ENCODE measurements around the gene VPS16.

GRCh38 chr20:2902291-2902690, 61.7 kb downstream of the VPS16 start:
- TF ChIP-seq, protein P1, sequence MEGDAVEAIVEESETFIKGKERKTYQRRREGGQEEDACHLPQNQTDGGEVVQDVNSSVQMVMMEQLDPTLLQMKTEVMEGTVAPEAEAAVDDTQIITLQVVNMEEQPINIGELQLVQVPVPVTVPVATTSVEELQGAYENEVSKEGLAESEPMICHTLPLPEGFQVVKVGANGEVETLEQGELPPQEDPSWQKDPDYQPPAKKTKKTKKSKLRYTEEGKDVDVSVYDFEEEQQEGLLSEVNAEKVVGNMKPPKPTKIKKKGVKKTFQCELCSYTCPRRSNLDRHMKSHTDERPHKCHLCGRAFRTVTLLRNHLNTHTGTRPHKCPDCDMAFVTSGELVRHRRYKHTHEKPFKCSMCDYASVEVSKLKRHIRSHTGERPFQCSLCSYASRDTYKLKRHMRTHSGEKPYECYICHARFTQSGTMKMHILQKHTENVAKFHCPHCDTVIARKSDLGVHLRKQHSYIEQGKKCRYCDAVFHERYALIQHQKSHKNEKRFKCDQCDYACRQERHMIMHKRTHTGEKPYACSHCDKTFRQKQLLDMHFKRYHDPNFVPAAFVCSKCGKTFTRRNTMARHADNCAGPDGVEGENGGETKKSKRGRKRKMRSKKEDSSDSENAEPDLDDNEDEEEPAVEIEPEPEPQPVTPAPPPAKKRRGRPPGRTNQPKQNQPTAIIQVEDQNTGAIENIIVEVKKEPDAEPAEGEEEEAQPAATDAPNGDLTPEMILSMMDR (IDR thresholded peaks at IDR 0.05), result no peak
- no peak for TF ChIP-seq POLR2A (IDR thresholded peaks at IDR 0.05)
